ENCODE results near the gene INPPL1. TPM values are rescaled to one million over a fixed set of nuclear protein-coding genes. Genes with fewer than 3 reads are reported as not detected.

The INPPL1 gene
- total RNA-seq, 4 donors from 2014 or later, result 65.8 to 134 (median 92.4) TPM

DNA sequence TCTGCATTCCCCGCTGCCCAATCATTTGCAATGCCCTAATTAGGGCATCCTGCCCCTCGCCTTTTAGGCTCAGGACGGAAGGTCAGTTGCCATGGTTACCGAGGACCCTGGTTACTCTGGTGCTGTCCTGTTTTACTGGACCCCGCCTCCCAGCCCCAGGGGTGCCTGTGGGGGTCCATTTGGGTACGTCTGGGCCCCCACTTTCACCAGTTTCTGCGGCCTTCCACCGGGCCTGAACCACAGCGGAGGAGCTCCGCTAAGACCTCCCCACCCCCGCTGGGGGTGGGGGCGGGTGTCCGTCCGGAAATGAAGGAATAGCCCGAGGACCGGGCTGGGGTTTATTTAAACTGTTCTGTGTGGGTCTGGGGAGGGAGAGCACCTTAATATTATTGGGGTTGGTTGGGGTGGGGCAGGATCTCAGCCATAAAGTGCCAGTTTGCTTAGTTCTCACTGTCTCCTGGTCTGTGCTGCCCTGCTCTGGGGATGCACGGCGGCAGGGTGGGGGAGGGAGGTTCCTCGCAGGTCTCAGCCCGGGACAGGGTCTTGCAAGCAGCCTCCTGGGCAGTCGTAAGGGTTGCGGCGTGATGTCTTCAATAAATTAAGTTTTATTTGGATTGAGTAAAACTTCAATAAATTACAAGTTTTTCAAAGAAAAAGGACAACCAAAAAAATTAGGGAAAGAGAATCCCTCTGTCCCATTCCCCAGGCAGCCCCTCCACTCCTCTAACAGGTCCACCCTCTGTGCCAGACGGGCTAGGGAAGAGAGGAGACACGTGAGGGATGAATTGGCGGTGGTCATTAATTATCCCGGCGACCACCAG is 14.1 kb downstream of the INPPL1 start:
- no peak for ATAC-seq
- Histone ChIP-seq H3K27me3 (peaks cover 36% of the 10 kb centered on the region), H3K4me3 (no peak overlapping the region), H3K36me3 (peaks cover 0 to 46% of the 10 kb centered on the region in 2 donors), H3K4me1 (peaks cover 0 to 78% (median 39%) of the 10 kb centered on the region in 3 donors), H3K27ac (peak overlapping the region; percentile 16 to 89 (median 83)), H3K9me3 (no peaks in the 10 kb centered on the region)
- WGBS, 2 donors (ENCODE audit: low coverage in 1 of 2), result 67 to 75% methylated on average over 5 to 6 of the region's 28 CpGs
- TF ChIP-seq POLR2AphosphoS5 (IDR thresholded peaks at IDR 0.05) (no peak), POLR2A (IDR thresholded peaks at IDR 0.05) (no peak), EP300 (IDR thresholded peaks at IDR 0.05) (no peak), CTCF (IDR thresholded peaks at IDR 0.05) (no peak)

GRCh38 chr11:72239313-72239848 is 14.8 kb downstream of the INPPL1 start:
- no CpG with 5 or more reads among the region's 25 CpGs for WGBS, 2 donors (ENCODE audit: low coverage in 1 of 2)
- Histone ChIP-seq H3K27ac (peak overlapping the region; percentile 15 to 89 (median 83)), H3K4me3 (peak overlapping the region; percentile 8 to 54), H3K9me3 (no peaks in the 10 kb centered on the region), H3K36me3 (peaks cover 0 to 40% of the 10 kb centered on the region in 2 donors), H3K4me1 (peaks cover 0 to 78% (median 46%) of the 10 kb centered on the region in 3 donors), H3K27me3 (peaks cover 43% of the 10 kb centered on the region)
- TF ChIP-seq POLR2A (IDR thresholded peaks at IDR 0.05) (peak in 1 of 2 donors; percentile 16), CTCF (IDR thresholded peaks at IDR 0.05) (no peak), EP300 (IDR thresholded peaks at IDR 0.05) (no peak), POLR2AphosphoS5 (IDR thresholded peaks at IDR 0.05) (no peak)
- peak; percentile 71 for ATAC-seq

GRCh38 chr11:72239849-72240460 is 15.4 kb downstream of the INPPL1 start:
- WGBS, 2 donors (ENCODE audit: low coverage in 1 of 2), result 17 to 50% methylated on average over 1 to 2 of the region's 69 CpGs
- Histone ChIP-seq H3K27ac (peak overlapping the region; percentile 15 to 89 (median 83)), H3K27me3 (peaks cover 49% of the 10 kb centered on the region), H3K9me3 (no peaks in the 10 kb centered on the region), H3K36me3 (peaks cover 0 to 34% of the 10 kb centered on the region in 2 donors), H3K4me3 (peak overlapping the region; percentile 8 to 54), H3K4me1 (peaks cover 0 to 78% (median 46%) of the 10 kb centered on the region in 3 donors)
- TF ChIP-seq CTCF (IDR thresholded peaks at IDR 0.05), result peak in 2 of 4 experiments; percentile 48 to 56
- TF ChIP-seq POLR2AphosphoS5 (IDR thresholded peaks at IDR 0.05), result peak; percentile 25
- peak in 1 of 2 donors; percentile 31 for TF ChIP-seq POLR2A (IDR thresholded peaks at IDR 0.05)
- TF ChIP-seq EP300 (IDR thresholded peaks at IDR 0.05), result no peak
- ATAC-seq, result peak; percentile 79

- 26 to 56% methylated on average over 10 to 14 of the region's 44 CpGs for WGBS, 2 donors (ENCODE audit: low coverage in 1 of 2)
- Histone ChIP-seq H3K36me3 (peaks cover 0 to 27% of the 10 kb centered on the region in 2 donors), H3K9me3 (no peaks in the 10 kb centered on the region), H3K27me3 (peaks cover 56% of the 10 kb centered on the region), H3K4me3 (peak overlapping the region in 1 of 2 donors; percentile 54), H3K4me1 (peaks cover 0 to 72% (median 44%) of the 10 kb centered on the region in 3 donors), H3K27ac (peak overlapping the region in 3 of 4 donors; percentile 80 to 89 (median 86))
- no peak for ATAC-seq
- TF ChIP-seq EP300 (IDR thresholded peaks at IDR 0.05) (no peak), POLR2A (IDR thresholded peaks at IDR 0.05) (no peak), POLR2AphosphoS5 (IDR thresholded peaks at IDR 0.05) (no peak), CTCF (IDR thresholded peaks at IDR 0.05) (no peak)
Observed at GRCh38 chr11:72240461-72241290, 16.1 kb downstream of the INPPL1 start.

Measured in gastroesophageal sphincter (tissue), 4 donors.